Measurements from ENCODE around the gene ERGIC1.

GRCh38 chr5:172985596-172985995 lies 151.5 kb downstream of the ERGIC1 start:
- TF ChIP-seq CTCF (IDR thresholded peaks at IDR 0.05) (no peak), POLR2AphosphoS5 (IDR thresholded peaks at IDR 0.05) (no peak)

Measured in prostate gland (tissue), 2 donors.